GM12878 (cell line): ENCODE results near the gene AKT3. TPM values are rescaled to one million over a fixed set of nuclear protein-coding genes. Genes with fewer than 3 reads are reported as not detected.

Experiments used
- ATAC-seq: fragments of 200-7000 bp; cut with Tn5 transposase; 3 replicates; pipeline ENCODE4 v1.9.1; 2020; ENCODE audit warnings: mild to moderate bottlenecking, moderate library complexity
- BruUV-seq: library from RNA; stranded (reverse); fragments of 400-500 nt; replicated peaks from 2 replicates; lab custom pipeline; 2021; lab: Mats Ljungman, UMichigan
- CTCF ChIA-PET: fragments of 300-600 bp; sonication (Branson Sonifier 250); formaldehyde crosslinking; extraction: SDS; loops from one replicate; lab custom pipeline; 2021; ENCODE audit warnings: inconsistent platforms; lab: Yijun Ruan, JAX
- POLR2A ChIA-PET: fragments of 350-600 bp; formaldehyde crosslinking; extraction: SDS; loops from one replicate; lab custom pipeline; 2021; ENCODE audit warnings: inconsistent platforms; lab: Charles Lee
- RAD21 ChIA-PET: fragments of 300-600 bp; sonication (Branson Sonifier 250); formaldehyde crosslinking; loops from one replicate; lab custom pipeline; 2023; ENCODE audit warnings: antibody characterized with exemption; ENCODE audit not compliant: unreplicated experiment; lab: Charles Lee
- SMC1A ChIA-PET: fragments of 300-600 bp; sonication (Branson Sonifier 250); formaldehyde crosslinking; loops from one replicate; lab custom pipeline; 2023; ENCODE audit not compliant: unreplicated experiment, uncharacterized antibody; lab: Charles Lee
- DNase-seq: peaks from one replicate; pipeline ENCODE4 v3.0.0-alpha.2; 2011; ENCODE audit warnings: low read depth, low spot score
- FAIRE-seq: peaks from 3 replicates; lab custom pipeline; 2011; peaks lifted over from hg19 to GRCh38; lab: Jason Lieb, UNC
- H2AFZ ChIP-seq: 2 replicates; pipeline ENCODE4 v1.6.0; 2011; ENCODE audit warnings: low read depth, low read length, control low read depth; ENCODE audit not compliant: control insufficient read depth
- H3K27ac ChIP-seq: 2 replicates; pipeline ENCODE4 v1.5.1; 2011; ENCODE audit warnings: control low read depth; ENCODE audit not compliant: control insufficient read depth, insufficient read depth
- H3K27me3 ChIP-seq, 2 experiments: replicated peaks in 1 of 2; 2 replicates each; pipeline versions ENCODE4 v1.6.0 to v1.6.1; 2011; ENCODE audit warnings: low read length in 1 of 2; ENCODE audit not compliant: control insufficient read depth in 2 of 2, insufficient read depth in 2 of 2
- H3K36me3 ChIP-seq, 2 experiments: 2 replicates each; pipeline ENCODE4 v1.5.1; 2011; ENCODE audit warnings: low read length in 1 of 2; ENCODE audit not compliant: control insufficient read depth in 2 of 2, insufficient read depth in 2 of 2
- H3K4me1 ChIP-seq: 2 replicates; pipeline ENCODE4 v1.6.1; 2011; ENCODE audit warnings: mild to moderate bottlenecking, low read length, moderate library complexity, mixed read lengths; ENCODE audit not compliant: control insufficient read depth, insufficient read depth
- H3K4me2 ChIP-seq: 2 replicates; pipeline ENCODE4 v1.6.0; 2011; ENCODE audit warnings: control low read depth; ENCODE audit not compliant: control insufficient read depth, insufficient read depth
- H3K4me3 ChIP-seq: fragments of 200-600 bp; sonication (generic); 2 replicates; pipeline ENCODE4 v1.5.1; 2016
- H3K79me2 ChIP-seq: 2 replicates; pipeline ENCODE4 v1.6.0; 2011; ENCODE audit warnings: low read length; ENCODE audit not compliant: control insufficient read depth, insufficient read depth
- H3K9ac ChIP-seq: 2 replicates; pipeline ENCODE4 v1.8.0; 2011; ENCODE audit warnings: low read length, control low read depth, mixed read lengths; ENCODE audit not compliant: control insufficient read depth, insufficient read depth
- H3K9me3 ChIP-seq: replicated peaks from 3 replicates; pipeline ENCODE4 v1.5.1; 2011; ENCODE audit warnings: mild to moderate bottlenecking, low read length; ENCODE audit not compliant: control insufficient read depth, insufficient read depth
- H4K20me1 ChIP-seq: 2 replicates; pipeline ENCODE4 v1.6.0; 2011; ENCODE audit not compliant: control insufficient read depth, insufficient read depth
- CTCF ChIP-seq, 3 experiments: IDR thresholded peaks in 2 of 3; conservative IDR thresholded peaks in 1 of 3; 2 replicates each; pipeline ENCODE4 v1.5.1; 2011; ENCODE audit warnings: low read depth in 3 of 3, low read length in 3 of 3, mild to moderate bottlenecking in 3 of 3, control low read depth in 2 of 3, moderate library complexity in 2 of 3, inconsistent platforms in 1 of 3, mixed read lengths in 1 of 3; ENCODE audit not compliant: control insufficient read depth in 2 of 3, insufficient read depth in 1 of 3; ENCODE audit errors: extremely low read depth in 1 of 3
- EGR1 ChIP-seq, 2 experiments: IDR thresholded peaks; 1 replicate in 1 of 2; 2 replicates in 1 of 2; pipeline ENCODE4 v1.6.1; 2011 to 2012; ENCODE audit warnings: low read depth in 2 of 2, low read length in 2 of 2, borderline replicate concordance in 1 of 2, mild to moderate bottlenecking in 1 of 2, moderate library complexity in 1 of 2
- EP300 ChIP-seq, 2 experiments: fragments of 150-350 bp in 1 of 2; IDR thresholded peaks; 2 replicates each; pipeline ENCODE4 v1.6.1; 2011 to 2012; ENCODE audit warnings: low read depth in 2 of 2, low read length in 2 of 2, borderline replicate concordance in 1 of 2, improper control_type of control experiment in 1 of 2, inconsistent platforms in 1 of 2; ENCODE audit not compliant: control insufficient read depth in 1 of 2
- PAX5 ChIP-seq: IDR thresholded peaks from 2 replicates; pipeline ENCODE4 v1.6.1; 2011; ENCODE audit warnings: low read depth, low read length, borderline replicate concordance
- RAD51 ChIP-seq: fragments of 450-650 bp; IDR thresholded peaks from 2 replicates; pipeline ENCODE4 v1.6.1; 2016; ENCODE audit warnings: moderate library complexity, mild to moderate bottlenecking, inconsistent platforms
- RB1 ChIP-seq: fragments of 450-650 bp; formaldehyde crosslinking; IDR thresholded peaks from 2 replicates; pipeline ENCODE4 v1.6.1; 2017; ENCODE audit warnings: mild to moderate bottlenecking, borderline replicate concordance
- RFX5 ChIP-seq: IDR thresholded peaks from 2 replicates; pipeline ENCODE4 v1.6.1; 2011; ENCODE audit warnings: low read depth, low read length, improper control_type of control experiment
- SRF ChIP-seq, 2 experiments: IDR thresholded peaks; 2 replicates each; pipeline ENCODE4 v1.6.1; 2011; ENCODE audit warnings: low read depth in 2 of 2, low read length in 2 of 2, mild to moderate bottlenecking in 1 of 2, moderate library complexity in 1 of 2
- USF1 ChIP-seq: IDR thresholded peaks from 2 replicates; pipeline ENCODE4 v1.6.1; 2011; ENCODE audit warnings: borderline replicate concordance, low read depth, mild to moderate bottlenecking, moderate library complexity, mixed read lengths, low read length; ENCODE audit not compliant: insufficient read depth; ENCODE audit errors: extremely low read length
- ZNF217 ChIP-seq: fragments of 450-650 bp; IDR thresholded peaks from 2 replicates; pipeline ENCODE4 v1.6.1; 2017; ENCODE audit warnings: antibody characterized with exemption, mild to moderate bottlenecking
- ZZZ3 ChIP-seq: IDR thresholded peaks from 2 replicates; pipeline ENCODE4 v1.6.1; 2011; ENCODE audit warnings: low read depth; ENCODE audit not compliant: control insufficient read depth, insufficient read length
- WGBS: methylation state at CpG from one replicate; pipeline ENCODE4 v1.1.6; 2016; ENCODE audit warnings: low lambda C conversion rate; ENCODE audit not compliant: insufficient replicate concordance, insufficient coverage; ENCODE audit errors: missing lambda C conversion rate; 5-methylcytosine and 5-hydroxymethylcytosine counted together
- in situ Hi-C: fragments of 300-500 bp; cut with MboI; formaldehyde crosslinking; loops from 9 replicates; pipeline ENCODE4 v1.14.3; 2018; ENCODE audit warnings: mixed read lengths
- intact Hi-C: fragments of 100-400 bp; cut with micrococcal nuclease; formaldehyde crosslinking; loops from one replicate; pipeline ENCODE4 v1.14.2; 2022; ENCODE audit not compliant: unreplicated experiment
- polyA plus RNA-seq, 11 experiments: library from polyadenylated mRNA; depleted of rRNA in 4 of 11; unstranded in 6 of 11; stranded (reverse) in 5 of 11; fragments of >200 nt; fragmentation: Nextera tagmentation in 4 of 11; fragmentation: Illumina TruSeq in 1 of 11; extraction: Ambion mirVana in 4 of 11; extraction: Trizol in 1 of 11; gene quantifications; 1 replicate in 1 of 11; 2 replicates in 10 of 11; pipeline versions ENCODE4 v1.2.1 to v1.2.3, GENCODE V29; 2011 to 2016; ENCODE audit warnings: inconsistent platforms in 2 of 11, missing spikeins in 2 of 11, low read depth in 1 of 11
- total RNA-seq, 4 experiments: library from RNA; depleted of rRNA in 3 of 4; stranded (reverse); fragments of >200 nt in 3 of 4; fragmentation: Illumina TruSeq in 1 of 4; extraction: Trizol in 1 of 4; gene quantifications; 2 replicates each; pipeline versions ENCODE4 v1.2.1 to v1.2.3, GENCODE V29; 2013 to 2021

The AKT3 gene
- total and polyA plus RNA-seq, 10 of the 15 experiments (the other 5 are each of a cell fraction or from before 2014, with no cell fraction given): 0.03 to 0.56 (median 0.19) TPM

- no peak for TF ChIP-seq RFX5
- TF ChIP-seq RB1: no peak
- no peak for TF ChIP-seq ZZZ3
- TF ChIP-seq RAD51: no peak
Measured at GRCh38 chr1:243525085-243525487, 325.0 kb downstream of the AKT3 start (continued).

GRCh38 chr1:243523766-243524165, 326.3 kb downstream of the AKT3 start:
- Histone ChIP-seq H4K20me1 (no peaks in the 10 kb centered on the region), H3K27ac (no peak overlapping the region), H3K4me3 (no peak overlapping the region), H3K27me3 (no peaks in the 10 kb centered on the region), H3K9me3 (no peaks in the 10 kb centered on the region), H2AFZ (no peak overlapping the region), H3K4me1 (no peaks in the 10 kb centered on the region), H3K9ac (no peak overlapping the region), H3K79me2 (no peaks in the 10 kb centered on the region), H3K36me3 (no peaks in the 10 kb centered on the region), H3K4me2 (no peak overlapping the region)
- no TSS peak for BruUV-seq
- TF ChIP-seq SRF (IDR thresholded peaks at IDR 0.05; ENCODE audit: low read depth in 2 of 2, low read length in 2 of 2) (no peak), ZNF217 (no peak), PAX5 (no peak), EP300 (IDR thresholded peaks at IDR 0.05; ENCODE audit: borderline replicate concordance in 1 of 2, control insufficient read depth in 1 of 2, low read depth in 2 of 2, low read length in 2 of 2) (no peak), USF1 (no peak), CTCF (IDR thresholded peaks at IDR 0.05 in 2 of 3, conservative IDR thresholded peaks at IDR 0.05 in 1 of 3; ENCODE audit: control insufficient read depth in 2 of 3, extremely low read depth in 1 of 3, insufficient read depth in 1 of 3, low read depth in 3 of 3, low read length in 3 of 3) (no peak), EGR1 (IDR thresholded peaks at IDR 0.05; ENCODE audit: borderline replicate concordance in 1 of 2, low read depth in 2 of 2, low read length in 2 of 2) (no peak)
- intact Hi-C loops: no loop called here
- WGBS: 97% methylated on average over 5 of the region's 5 CpGs
- no peak for DNase-seq
- POLR2A ChIA-PET: no interaction called here
- CTCF ChIA-PET: no interaction called here
- RAD21 ChIA-PET: no interaction called here
- SMC1A ChIA-PET: no interaction called here
- in situ Hi-C loops: no loop called here
- ATAC-seq: no peak
- FAIRE-seq: no peak
